ENCODE results near the gene SLC16A8.
"Not testable (repeated sequence)": the region's sequence is repeated elsewhere in the genome, so short reads cannot be mapped to it uniquely, and the experiment has no call there.

Gene SLC16A8

GRCh38 chr22:38085501-38085900 lies 1.5 kb upstream of the SLC16A8 start:
- DNase-seq: no peak

GRCh38 chr22:38085056-38085455 lies 1.1 kb upstream of the SLC16A8 start:
- no peak for DNase-seq

- DNase-seq: no peak
Measured at GRCh38 chr22:38082986-38083710, 836 bp downstream of the SLC16A8 start.

- no peak for DNase-seq
Measured at GRCh38 chr22:38081941-38082828, 1.8 kb downstream of the SLC16A8 start.

GRCh38 chr22:38081636-38081940 lies 2.4 kb downstream of the SLC16A8 start:
- DNase-seq: no peak

- DNase-seq: no peak
Measured at GRCh38 chr22:38080850-38081635, 2.9 kb downstream of the SLC16A8 start.

GRCh38 chr22:38080474-38080849 lies 3.5 kb downstream of the SLC16A8 start:
- DNase-seq: no peak

- no peak for DNase-seq
Measured at GRCh38 chr22:38079804-38080203, 4.2 kb downstream of the SLC16A8 start.

GRCh38 chr22:38079208-38079607 lies 4.8 kb downstream of the SLC16A8 start:
- DNase-seq: not testable (repeated sequence)

GRCh38 chr22:38078046-38078840 lies 5.7 kb downstream of the SLC16A8 start:
- DNase-seq: no peak

GRCh38 chr22:38077595-38077994 lies 6.4 kb downstream of the SLC16A8 start:
- no peak for DNase-seq

GRCh38 chr22:38077096-38077495 lies 6.9 kb downstream of the SLC16A8 start:
- no peak for DNase-seq

GRCh38 chr22:38075961-38076360 lies 8.0 kb downstream of the SLC16A8 start:
- no peak for DNase-seq

GRCh38 chr22:38075105-38075825 lies 8.7 kb downstream of the SLC16A8 start:
- DNase-seq: no peak

GRCh38 chr22:38074181-38075104 lies 9.5 kb downstream of the SLC16A8 start:
- DNase-seq: no peak

GRCh38 chr22:38073150-38074130 lies 10.5 kb downstream of the SLC16A8 start:
- no peak for DNase-seq

GRCh38 chr22:38072322-38073149 lies 11.4 kb downstream of the SLC16A8 start:
- DNase-seq: no peak
